GM21737 (cell line): ENCODE data around the gene SMG6.
"Not testable (repeated sequence)": the region's sequence is repeated elsewhere in the genome, so short reads cannot be mapped to it uniquely, and the experiment has no call there.

Experiments used
- ATAC-seq: cut with Tn5 transposase; IDR thresholded peaks from one replicate; pipeline ENCODE4 v1.9.1; 2021; ENCODE audit warnings: mild to moderate bottlenecking, moderate library complexity; ENCODE audit not compliant: unreplicated experiment

The SMG6 gene

GRCh38 chr17:2181206-2181896 is 122.2 kb downstream of the SMG6 start:
- ATAC-seq = no peak

- no peak for ATAC-seq
Measured at GRCh38 chr17:2180768-2181167, 122.8 kb downstream of the SMG6 start.

- ATAC-seq = no peak
Measured at GRCh38 chr17:2179615-2180295, 123.8 kb downstream of the SMG6 start.

GRCh38 chr17:2178798-2179501 is 124.6 kb downstream of the SMG6 start:
- no peak for ATAC-seq

GRCh38 chr17:2177235-2177811 is 126.3 kb downstream of the SMG6 start:
- no peak for ATAC-seq

- ATAC-seq = no peak
Measured at GRCh38 chr17:2176499-2177169, 127.0 kb downstream of the SMG6 start.

- no peak for ATAC-seq
Measured at GRCh38 chr17:2175294-2175628, 128.3 kb downstream of the SMG6 start.

- ATAC-seq = no peak
Measured at GRCh38 chr17:2174468-2175293, 128.9 kb downstream of the SMG6 start.

GRCh38 chr17:2174014-2174413 is 129.6 kb downstream of the SMG6 start:
- ATAC-seq = no peak

GRCh38 chr17:2172999-2173398 is 130.6 kb downstream of the SMG6 start:
- ATAC-seq = no peak

GRCh38 chr17:2172077-2172851 is 131.3 kb downstream of the SMG6 start:
- no peak for ATAC-seq

- ATAC-seq = no peak
Measured at GRCh38 chr17:2171702-2172076, 131.9 kb downstream of the SMG6 start.

- no peak for ATAC-seq
Measured at GRCh38 chr17:2170023-2170422, 133.6 kb downstream of the SMG6 start.

GRCh38 chr17:2165723-2166122 is 137.9 kb downstream of the SMG6 start:
- ATAC-seq = not testable (repeated sequence)

GRCh38 chr17:2158396-2158780 is 145.2 kb downstream of the SMG6 start:
- no peak for ATAC-seq

- ATAC-seq = no peak
Measured at GRCh38 chr17:2157675-2158395, 145.8 kb downstream of the SMG6 start.

GRCh38 chr17:2157081-2157480 is 146.5 kb downstream of the SMG6 start:
- no peak for ATAC-seq

- no peak for ATAC-seq
Measured at GRCh38 chr17:2156666-2157065, 146.9 kb downstream of the SMG6 start.

- ATAC-seq = no peak
Measured at GRCh38 chr17:2155573-2155972, 148.0 kb downstream of the SMG6 start.
